HEK293 (cell line): ENCODE data around the gene LARGE1.

Experiments used
- ZNF175 ChIP-seq: fragments of 450-650 bp; formaldehyde crosslinking; IDR thresholded peaks from 2 replicates; pipeline ENCODE4 v1.5.1; 2016; ENCODE audit warnings: missing biosample characterization, missing genetic modification characterization
- TF ChIP-seq, protein P1 (sequence below): fragments of 450-650 bp; formaldehyde crosslinking; IDR thresholded peaks from 2 replicates; pipeline ENCODE4 v1.5.1; 2016; ENCODE audit warnings: missing biosample characterization, missing genetic modification characterization
- TF ChIP-seq, protein P2 (sequence below): fragments of 450-650 bp; formaldehyde crosslinking; IDR thresholded peaks from 2 replicates; pipeline ENCODE4 v1.5.1; 2016; ENCODE audit warnings: missing biosample characterization, missing genetic modification characterization, borderline replicate concordance
- TF ChIP-seq, protein P3 (sequence below): fragments of 450-650 bp; formaldehyde crosslinking; IDR thresholded peaks from 2 replicates; pipeline ENCODE4 v1.5.1; 2016; ENCODE audit warnings: missing biosample characterization, missing genetic modification characterization

DNA sequence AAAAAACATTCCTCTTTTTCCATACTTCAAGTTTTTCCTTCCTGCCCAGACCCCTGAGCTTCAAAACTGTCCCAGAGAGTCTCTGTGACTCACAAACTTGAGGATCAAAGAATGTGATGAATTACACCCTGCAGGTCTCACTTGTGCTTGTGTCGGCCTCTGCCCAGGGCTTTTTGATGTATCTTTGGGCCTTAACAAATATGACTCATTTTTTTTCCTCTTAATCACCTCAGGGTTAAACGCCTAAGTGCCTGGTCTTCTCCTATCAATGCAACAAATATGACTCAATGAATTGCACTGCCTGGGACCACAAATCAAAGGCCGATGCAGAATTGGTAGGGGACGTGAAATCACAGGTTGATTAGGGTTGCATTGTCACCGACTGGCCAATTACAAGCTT lies 267.7 kb downstream of the LARGE1 start:
- TF ChIP-seq, protein P1, sequence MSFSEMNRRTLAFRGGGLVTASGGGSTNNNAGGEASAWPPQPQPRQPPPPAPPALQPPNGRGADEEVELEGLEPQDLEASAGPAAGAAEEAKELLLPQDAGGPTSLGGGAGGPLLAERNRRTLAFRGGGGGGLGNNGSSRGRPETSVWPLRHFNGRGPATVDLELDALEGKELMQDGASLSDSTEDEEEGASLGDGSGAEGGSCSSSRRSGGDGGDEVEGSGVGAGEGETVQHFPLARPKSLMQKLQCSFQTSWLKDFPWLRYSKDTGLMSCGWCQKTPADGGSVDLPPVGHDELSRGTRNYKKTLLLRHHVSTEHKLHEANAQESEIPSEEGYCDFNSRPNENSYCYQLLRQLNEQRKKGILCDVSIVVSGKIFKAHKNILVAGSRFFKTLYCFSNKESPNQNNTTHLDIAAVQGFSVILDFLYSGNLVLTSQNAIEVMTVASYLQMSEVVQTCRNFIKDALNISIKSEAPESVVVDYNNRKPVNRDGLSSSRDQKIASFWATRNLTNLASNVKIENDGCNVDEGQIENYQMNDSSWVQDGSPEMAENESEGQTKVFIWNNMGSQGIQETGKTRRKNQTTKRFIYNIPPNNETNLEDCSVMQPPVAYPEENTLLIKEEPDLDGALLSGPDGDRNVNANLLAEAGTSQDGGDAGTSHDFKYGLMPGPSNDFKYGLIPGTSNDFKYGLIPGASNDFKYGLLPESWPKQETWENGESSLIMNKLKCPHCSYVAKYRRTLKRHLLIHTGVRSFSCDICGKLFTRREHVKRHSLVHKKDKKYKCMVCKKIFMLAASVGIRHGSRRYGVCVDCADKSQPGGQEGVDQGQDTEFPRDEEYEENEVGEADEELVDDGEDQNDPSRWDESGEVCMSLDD = no peak
- TF ChIP-seq, protein P2, sequence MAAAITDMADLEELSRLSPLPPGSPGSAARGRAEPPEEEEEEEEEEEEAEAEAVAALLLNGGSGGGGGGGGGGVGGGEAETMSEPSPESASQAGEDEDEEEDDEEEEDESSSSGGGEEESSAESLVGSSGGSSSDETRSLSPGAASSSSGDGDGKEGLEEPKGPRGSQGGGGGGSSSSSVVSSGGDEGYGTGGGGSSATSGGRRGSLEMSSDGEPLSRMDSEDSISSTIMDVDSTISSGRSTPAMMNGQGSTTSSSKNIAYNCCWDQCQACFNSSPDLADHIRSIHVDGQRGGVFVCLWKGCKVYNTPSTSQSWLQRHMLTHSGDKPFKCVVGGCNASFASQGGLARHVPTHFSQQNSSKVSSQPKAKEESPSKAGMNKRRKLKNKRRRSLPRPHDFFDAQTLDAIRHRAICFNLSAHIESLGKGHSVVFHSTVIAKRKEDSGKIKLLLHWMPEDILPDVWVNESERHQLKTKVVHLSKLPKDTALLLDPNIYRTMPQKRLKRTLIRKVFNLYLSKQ (tag by site-specific recombination) = no peak
- TF ChIP-seq ZNF175 = no peak
- TF ChIP-seq, protein P3, sequence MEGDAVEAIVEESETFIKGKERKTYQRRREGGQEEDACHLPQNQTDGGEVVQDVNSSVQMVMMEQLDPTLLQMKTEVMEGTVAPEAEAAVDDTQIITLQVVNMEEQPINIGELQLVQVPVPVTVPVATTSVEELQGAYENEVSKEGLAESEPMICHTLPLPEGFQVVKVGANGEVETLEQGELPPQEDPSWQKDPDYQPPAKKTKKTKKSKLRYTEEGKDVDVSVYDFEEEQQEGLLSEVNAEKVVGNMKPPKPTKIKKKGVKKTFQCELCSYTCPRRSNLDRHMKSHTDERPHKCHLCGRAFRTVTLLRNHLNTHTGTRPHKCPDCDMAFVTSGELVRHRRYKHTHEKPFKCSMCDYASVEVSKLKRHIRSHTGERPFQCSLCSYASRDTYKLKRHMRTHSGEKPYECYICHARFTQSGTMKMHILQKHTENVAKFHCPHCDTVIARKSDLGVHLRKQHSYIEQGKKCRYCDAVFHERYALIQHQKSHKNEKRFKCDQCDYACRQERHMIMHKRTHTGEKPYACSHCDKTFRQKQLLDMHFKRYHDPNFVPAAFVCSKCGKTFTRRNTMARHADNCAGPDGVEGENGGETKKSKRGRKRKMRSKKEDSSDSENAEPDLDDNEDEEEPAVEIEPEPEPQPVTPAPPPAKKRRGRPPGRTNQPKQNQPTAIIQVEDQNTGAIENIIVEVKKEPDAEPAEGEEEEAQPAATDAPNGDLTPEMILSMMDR (tag by site-specific recombination) = no peak
